ENCODE results near the gene C10orf62.

Gene C10orf62

GRCh38 chr10:97587183-97587582 is 2.3 kb upstream of the C10orf62 start:
- DNase-seq = no peak

- DNase-seq = peak; percentile 63
These were observed 694 bp downstream of the C10orf62 start for GRCh38 chr10:97590082-97590747.

DNA sequence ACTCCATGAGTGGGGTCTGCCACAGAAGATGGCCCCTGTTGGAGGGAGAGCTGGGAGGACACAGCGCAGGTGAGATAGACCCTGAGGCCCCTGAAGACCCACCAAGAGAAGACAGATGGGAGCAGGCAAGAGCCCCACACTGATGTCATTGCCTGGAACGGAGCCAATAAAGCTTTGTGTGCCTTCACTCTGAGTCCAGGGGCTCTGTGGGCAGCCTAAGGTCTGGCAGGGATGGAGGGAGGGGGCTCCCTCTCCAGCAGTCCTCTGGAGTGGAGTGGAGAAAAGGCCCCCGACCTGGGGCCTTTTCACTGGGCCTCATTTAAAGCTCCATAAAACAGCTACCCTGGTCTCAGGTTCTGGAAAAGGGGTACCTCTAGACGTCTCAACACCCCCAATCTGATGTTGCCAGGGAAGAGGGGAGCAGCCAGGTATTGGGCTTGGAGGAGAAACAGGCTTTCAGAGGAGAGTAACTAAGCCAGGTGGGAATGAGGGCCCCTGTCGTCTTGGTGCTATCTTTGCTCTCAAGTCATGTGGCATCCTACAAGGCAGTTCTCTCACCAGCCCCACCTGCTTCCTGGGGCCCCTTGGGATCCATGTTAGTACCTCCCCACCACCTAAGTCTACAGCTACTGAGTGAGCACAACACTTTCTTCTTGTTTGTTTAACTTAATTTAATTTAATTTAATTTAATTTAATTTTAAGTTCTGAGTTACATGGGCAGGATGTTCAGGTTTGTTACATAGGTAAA is 1.4 kb downstream of the C10orf62 start:
- DNase-seq = no peak

DNA sequence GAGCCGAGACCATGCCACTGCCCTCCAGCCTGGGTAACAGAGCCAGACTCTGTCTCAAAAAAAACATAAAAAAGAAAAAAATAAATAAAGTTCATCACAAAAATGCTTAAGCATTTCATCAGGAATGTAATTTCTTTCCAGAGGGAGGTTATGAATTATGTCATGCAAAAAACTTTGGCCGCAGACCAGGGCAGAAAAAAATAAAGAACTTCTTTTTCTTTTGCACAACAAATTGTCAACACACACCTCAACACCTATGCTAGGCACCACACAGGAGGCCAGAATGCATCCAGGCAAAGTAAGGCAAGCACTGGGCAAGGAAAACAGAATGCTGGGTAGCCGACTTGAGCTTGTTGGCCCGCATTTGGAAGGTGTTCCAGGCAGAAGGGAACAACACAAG is 3.9 kb downstream of the C10orf62 start:
- DNase-seq = no peak

DNA sequence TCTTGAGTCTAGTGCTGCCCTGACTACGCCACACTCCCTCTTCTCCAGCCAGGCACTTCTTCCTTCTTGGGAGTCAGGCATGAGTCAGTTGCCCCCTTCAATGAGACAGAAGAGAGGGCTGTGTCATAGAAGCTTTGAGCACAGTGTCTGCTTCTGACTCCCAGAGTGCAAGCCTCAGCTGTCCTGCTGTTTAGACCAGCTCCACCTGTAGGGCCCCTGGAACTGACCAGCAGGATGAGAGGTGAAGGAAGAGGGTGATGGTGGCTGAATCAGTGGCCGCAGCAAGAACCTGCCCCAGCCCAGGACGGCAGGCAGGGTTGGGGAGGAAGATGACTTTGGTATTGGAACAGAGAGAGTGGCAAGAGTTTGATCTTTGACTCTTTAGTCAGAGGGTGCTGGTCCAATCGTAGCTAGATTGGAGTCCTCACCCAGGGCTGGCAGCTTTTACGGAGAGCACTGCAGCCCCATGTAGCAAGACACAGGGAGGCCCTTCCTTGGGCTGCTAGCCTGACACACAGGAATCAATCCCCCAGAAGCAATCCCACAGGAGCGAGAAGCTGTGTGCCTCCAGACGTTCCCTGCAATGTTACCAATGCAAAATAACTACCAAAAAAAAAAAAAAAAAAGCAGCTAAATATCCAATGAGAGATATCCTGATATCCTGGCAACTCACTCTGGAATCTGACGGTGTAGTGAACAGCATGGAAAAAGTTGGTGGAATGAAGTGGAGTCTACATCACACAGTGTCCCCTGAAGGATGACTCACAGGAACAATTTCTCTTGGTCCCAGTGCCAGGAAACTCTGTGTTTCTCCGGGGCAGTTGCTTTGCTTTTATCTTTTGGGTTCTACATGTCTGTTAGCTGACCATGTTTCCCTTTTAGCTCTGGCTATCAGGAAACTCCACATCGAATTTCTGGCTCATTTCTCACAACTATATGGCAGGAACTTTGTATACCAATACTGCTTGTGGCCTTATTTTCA is 6.9 kb downstream of the C10orf62 start:
- no peak for DNase-seq

DNA sequence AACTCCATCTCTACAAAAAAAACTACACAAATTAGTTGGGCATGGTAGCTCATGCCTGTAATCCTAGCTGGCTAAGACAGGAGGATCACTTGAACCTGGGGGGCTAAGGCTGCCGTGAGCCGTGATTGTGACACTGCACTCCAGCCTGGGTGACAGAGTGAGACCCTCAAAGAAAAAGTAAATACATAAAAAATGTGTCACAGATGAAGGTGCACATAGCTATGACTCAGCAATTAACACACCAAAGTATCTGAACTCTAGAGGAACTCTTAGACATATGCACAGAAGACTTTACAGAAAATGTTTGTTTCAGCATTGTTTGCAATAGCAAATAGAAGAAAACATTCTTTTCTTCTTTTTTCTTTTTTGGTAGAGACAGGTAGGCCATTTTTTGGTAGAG is 8.3 kb downstream of the C10orf62 start:
- DNase-seq = no peak

GRCh38 chr10:97598407-97599271 is 9.1 kb downstream of the C10orf62 start:
- no peak for DNase-seq

DNA sequence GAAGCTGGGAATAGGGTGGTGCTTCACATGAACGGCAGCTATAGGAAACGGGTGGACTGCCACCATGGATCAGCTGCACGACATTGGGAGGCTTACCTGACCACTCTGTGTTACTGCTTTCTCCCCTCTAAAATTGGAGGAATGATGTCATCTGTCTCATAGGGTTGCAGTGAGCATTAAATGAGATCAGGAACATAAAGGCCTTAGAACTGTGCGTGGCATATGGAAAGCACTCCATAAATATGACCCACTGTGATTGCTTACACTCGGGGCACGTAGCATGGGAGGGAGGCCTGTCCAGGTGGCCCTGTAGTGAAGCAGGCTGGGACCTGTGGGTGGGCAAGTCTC is 9.7 kb downstream of the C10orf62 start:
- DNase-seq = no peak

GRCh38 chr10:97600616-97601015 is 11.1 kb downstream of the C10orf62 start:
- no peak for DNase-seq

DNA sequence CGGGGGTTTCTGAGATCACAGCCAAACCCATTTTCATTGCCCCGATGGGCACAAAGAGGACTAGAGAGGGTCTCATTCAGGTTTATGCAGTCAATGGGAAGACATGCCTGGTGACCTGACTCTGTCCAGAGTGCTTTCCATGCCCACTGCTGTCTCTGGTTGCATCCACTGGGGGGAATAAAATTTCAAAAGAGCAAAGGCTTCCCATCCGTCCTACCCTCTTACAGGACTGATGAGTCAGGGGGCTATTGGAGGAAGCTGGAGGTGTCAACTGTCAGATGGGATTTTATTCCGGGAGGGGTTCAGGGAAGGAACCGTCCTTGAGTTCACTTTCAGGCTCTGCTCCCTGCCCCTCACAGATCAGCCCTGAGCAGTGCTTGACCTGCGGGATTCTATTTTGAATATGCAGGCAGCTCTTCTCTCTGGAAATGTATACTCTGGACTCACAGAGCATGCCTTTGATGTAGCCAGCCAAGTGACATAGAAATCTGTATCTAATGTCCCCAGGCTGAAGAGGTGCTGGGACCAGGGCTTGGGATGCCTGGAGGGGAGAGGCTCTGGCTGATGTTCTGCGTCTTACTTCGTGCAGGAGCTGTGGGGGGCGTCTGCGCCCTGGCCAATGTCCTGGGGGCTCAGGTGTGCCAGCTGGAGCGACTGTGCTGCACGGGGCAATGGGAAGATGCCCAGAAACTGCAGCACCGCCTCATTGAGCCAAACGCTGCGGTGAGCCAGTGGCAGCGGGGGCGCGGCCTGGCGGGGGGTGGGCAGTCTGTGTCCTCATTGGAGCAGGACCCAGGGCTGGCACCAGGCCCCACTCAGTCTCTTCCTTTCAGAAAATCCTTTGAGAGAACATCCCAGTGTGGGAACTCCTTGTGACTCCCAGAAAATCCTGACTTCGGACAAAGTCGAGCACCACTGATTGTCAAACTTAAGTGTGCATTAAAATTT is 12.0 kb downstream of the C10orf62 start:
- no peak for DNase-seq

DNA sequence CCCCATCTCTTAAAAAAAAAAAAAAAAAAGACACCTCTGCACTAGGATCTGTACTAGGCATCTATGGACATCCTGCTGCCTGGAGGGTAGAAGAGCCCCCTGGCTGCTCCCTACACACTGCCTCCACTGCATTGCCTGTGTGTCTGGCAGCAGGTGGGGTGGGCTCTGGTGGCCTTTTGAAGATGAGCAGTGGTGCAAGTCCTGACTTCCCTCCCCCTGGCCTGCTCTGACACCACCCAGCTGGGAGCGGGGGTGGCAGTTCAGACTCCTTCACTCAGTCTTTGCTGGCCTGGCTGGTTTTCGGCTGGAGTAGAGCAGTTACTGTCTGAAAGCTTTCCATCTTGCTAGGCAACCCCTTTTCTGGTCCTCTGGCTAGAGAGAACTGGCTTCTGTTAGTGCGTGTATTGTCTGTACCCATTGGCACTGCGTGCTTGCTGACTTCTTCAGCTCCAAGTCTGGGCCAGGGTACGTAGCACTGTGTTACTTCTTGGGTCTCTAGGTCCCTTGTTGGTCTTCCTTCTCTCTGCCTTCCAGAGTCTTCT is 17.6 kb downstream of the C10orf62 start:
- no peak for DNase-seq

GRCh38 chr10:97608991-97609561 is 19.6 kb downstream of the C10orf62 start:
- no peak for DNase-seq

DNA sequence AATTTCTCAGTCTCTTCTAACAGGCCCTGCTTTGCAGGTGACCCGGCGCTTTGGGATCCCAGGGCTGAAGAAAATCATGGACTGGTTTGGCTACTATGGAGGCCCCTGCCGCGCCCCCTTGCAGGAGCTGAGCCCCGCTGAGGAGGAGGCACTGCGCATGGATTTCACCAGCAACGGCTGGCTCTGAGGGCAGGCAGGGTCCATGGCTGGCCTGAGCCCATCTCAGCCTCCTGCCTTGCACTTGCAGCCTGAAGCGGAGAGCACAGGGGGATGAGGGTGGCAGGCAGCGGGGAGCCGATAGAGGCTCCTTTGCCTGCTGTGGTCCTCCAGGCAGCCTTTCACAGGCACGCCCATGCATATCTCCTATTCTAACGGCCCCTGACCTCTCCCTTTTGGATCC is 22.0 kb downstream of the C10orf62 start:
- no peak for DNase-seq

DNA sequence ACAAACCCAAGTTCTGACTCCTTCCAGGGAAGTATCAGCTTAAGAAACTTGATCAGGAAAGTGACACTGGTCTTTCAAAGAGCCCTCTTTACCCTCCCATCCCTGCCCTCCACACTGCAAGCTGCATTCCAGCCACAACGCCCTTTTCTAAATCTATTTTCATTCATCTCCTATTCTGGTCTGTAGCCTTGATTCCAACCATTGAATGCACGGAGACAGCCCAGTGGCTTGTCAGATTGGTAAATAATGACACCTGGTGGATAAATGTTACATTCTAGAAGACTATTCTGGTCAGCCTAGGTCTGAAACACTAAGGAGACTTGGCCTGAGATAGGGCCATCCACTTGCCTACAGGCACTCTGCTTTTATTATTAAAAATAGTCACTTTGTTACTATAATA is 22.9 kb downstream of the C10orf62 start:
- DNase-seq = no peak

GRCh38 chr10:97618285-97618684 is 28.8 kb downstream of the C10orf62 start:
- DNase-seq = no peak

GRCh38 chr10:97618733-97619132 is 29.2 kb downstream of the C10orf62 start:
- no peak for DNase-seq

- DNase-seq = no peak
These were observed 33.8 kb downstream of the C10orf62 start for GRCh38 chr10:97623277-97623676.

- no peak for DNase-seq
These were observed 38.2 kb downstream of the C10orf62 start for GRCh38 chr10:97627731-97628130.

- DNase-seq = no peak
These were observed 38.7 kb downstream of the C10orf62 start for GRCh38 chr10:97628228-97628627.

- DNase-seq = no peak
These were observed 39.8 kb downstream of the C10orf62 start for GRCh38 chr10:97629289-97629688.

GRCh38 chr10:97631098-97631497 is 41.6 kb downstream of the C10orf62 start:
- DNase-seq = no peak
